Measurements from ENCODE around the gene TUBB. TPM values are rescaled to one million over a fixed set of nuclear protein-coding genes. Genes with fewer than 3 reads are reported as not detected.

TUBB gene
- total and polyA plus RNA-seq, 9 of the 15 experiments (the other 6 are each of a cell fraction or from before 2014, with no cell fraction given), result 971 to 2,870 (median 1,478) TPM

DNA sequence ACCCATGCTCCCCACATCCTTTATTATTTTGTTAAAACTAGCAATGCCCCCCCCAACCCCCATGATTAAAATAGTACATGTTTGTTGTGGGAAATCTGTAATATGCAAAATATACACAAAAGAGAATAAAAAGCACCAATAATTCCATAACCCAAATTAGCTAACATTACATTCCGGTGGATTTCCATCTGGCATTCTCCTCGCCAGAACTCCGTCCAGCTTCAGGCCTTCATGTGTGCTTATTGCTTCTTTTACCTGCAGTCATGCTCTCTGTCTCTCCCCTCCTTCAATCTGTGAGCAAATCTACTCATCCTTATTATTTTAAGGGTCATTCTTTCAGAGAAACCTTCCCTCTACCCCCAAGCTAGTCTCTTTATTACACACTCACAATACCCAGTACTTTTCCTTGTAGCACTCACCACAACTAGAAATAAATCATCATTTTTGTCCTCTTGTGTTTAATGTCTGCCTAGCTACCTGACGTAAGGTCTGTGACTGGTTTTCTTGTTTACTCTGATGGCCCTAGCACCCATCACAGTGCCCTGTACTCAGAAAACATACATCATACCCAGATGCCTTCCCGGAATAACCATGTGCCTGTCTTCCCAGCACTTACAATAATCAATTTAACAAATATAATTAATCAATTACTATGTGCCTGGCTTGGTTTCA lies 49.8 kb downstream of the TUBB start (continued):
- TF ChIP-seq GTF2A2 (tag; IDR thresholded peaks at IDR 0.05) (no peak), CEBPG (CRISPR knock-in tag; IDR thresholded peaks at IDR 0.05) (no peak), CEBPG (tag; conservative IDR thresholded peaks at IDR 0.05 in 1 of 2, IDR thresholded peaks at IDR 0.05 in 1 of 2) (no peak), SFPQ (IDR thresholded peaks at IDR 0.05; ENCODE audit: low read depth, low read length) (no peak), SNIP1 (IDR thresholded peaks at IDR 0.05; ENCODE audit: low read depth) (no peak), TEAD1 (CRISPR knock-in tag; IDR thresholded peaks at IDR 0.05) (peak in 1 of 2 experiments; percentile 70; a peak in 2 of 4 replicates), ESRRA (IDR thresholded peaks at IDR 0.05; ENCODE audit: borderline replicate concordance, low read depth) (no peak), MBD2 (IDR thresholded peaks at IDR 0.05; ENCODE audit: borderline replicate concordance, low read depth) (no peak), ZNF584 (CRISPR knock-in tag; IDR thresholded peaks at IDR 0.05; ENCODE audit: low read depth) (0 out of 2 replicates have a peak, but pooled peaks have one; percentile 8), ZNF212 (CRISPR knock-in tag; IDR thresholded peaks at IDR 0.05) (no peak), EWSR1 (IDR thresholded peaks at IDR 0.05; ENCODE audit: borderline replicate concordance, low read depth, partially characterized antibody) (no peak), MECOM (CRISPR knock-in tag; IDR thresholded peaks at IDR 0.05) (no peak), ZNF589 (CRISPR knock-in tag; IDR thresholded peaks at IDR 0.05; ENCODE audit: low read depth) (no peak), MCM7 (IDR thresholded peaks at IDR 0.05) (no peak), ZC3H8 (IDR thresholded peaks at IDR 0.05) (no peak), ZNF277 (CRISPR knock-in tag; IDR thresholded peaks at IDR 0.05; ENCODE audit: borderline replicate concordance) (no peak), ZNF512 (tag; IDR thresholded peaks at IDR 0.05) (0 out of 2 replicates have a peak, but pooled peaks have one; percentile 13), SREBF2 (CRISPR knock-in tag; IDR thresholded peaks at IDR 0.05) (no peak), ZNF384 (IDR thresholded peaks at IDR 0.05; ENCODE audit: low read depth, low read length) (no peak), ZZZ3 (IDR thresholded peaks at IDR 0.05) (no peak)
- TF ChIP-seq, protein P1, sequence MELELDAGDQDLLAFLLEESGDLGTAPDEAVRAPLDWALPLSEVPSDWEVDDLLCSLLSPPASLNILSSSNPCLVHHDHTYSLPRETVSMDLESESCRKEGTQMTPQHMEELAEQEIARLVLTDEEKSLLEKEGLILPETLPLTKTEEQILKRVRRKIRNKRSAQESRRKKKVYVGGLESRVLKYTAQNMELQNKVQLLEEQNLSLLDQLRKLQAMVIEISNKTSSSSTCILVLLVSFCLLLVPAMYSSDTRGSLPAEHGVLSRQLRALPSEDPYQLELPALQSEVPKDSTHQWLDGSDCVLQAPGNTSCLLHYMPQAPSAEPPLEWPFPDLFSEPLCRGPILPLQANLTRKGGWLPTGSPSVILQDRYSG (tag; conservative IDR thresholded peaks at IDR 0.05; ENCODE audit: low read depth), result 0 out of 2 replicates have a peak, but pooled peaks have one; percentile 25

Measured in K562 (cell line).